ENCODE results near the gene HTT. TPM values are rescaled to one million over a fixed set of nuclear protein-coding genes. Genes with fewer than 3 reads are reported as not detected.

HTT gene
- polyA plus RNA-seq, 3 donors, result 1.8 to 27.1 (median 3.0) TPM

GRCh38 chr4:3243136-3243780, 168.8 kb downstream of the HTT start:
- DNase-seq, result no peak
- peaks cover 37 to 58% of the 10 kb centered on the region in 2 donors for H3K36me3 ChIP-seq (replicated peaks in 1 of 2; ENCODE audit: control insufficient read depth in 1 of 2, insufficient read depth in 2 of 2, low read length in 2 of 2)
- 85% methylated on average over 16 of the region's 23 CpGs for WGBS (ENCODE audit: insufficient coverage)

GRCh38 chr4:3244002-3244401, 169.5 kb downstream of the HTT start:
- H3K4me1 ChIP-seq (ENCODE audit: control insufficient read depth in 1 of 2, insufficient read depth in 2 of 2, low read length in 2 of 2), result no peaks in the 10 kb centered on the region
- Mint-ChIP-seq H3K27me3 (ENCODE audit: low read depth in 3 of 3) (no peaks in the 10 kb centered on the region), H3K9me3 (peaks cover 0 to 2% (median 0%) of the 10 kb centered on the region in 7 donors), H3K36me3 (peaks cover 39 to 47% of the 10 kb centered on the region in 2 donors), H3K27ac (peak overlapping the region in 3 of 7 donors; percentile 30 to 57 (median 56)), H3K4me3 (no peak overlapping the region), H3K4me1 (peaks cover 5% of the 10 kb centered on the region)
- no peak overlapping the region for H3K9ac ChIP-seq (ENCODE audit: insufficient read depth, low read length, poor library complexity, severe bottlenecking)
- H3K4me2 ChIP-seq (replicated peaks; ENCODE audit: extremely low read depth, low read length, poor library complexity, severe bottlenecking), result no peak overlapping the region
- H2AFZ ChIP-seq (ENCODE audit: insufficient read depth, low read depth, low read length, poor library complexity, severe bottlenecking), result no peak overlapping the region
- H3K36me3 ChIP-seq (replicated peaks in 1 of 2; ENCODE audit: control insufficient read depth in 1 of 2, insufficient read depth in 2 of 2, low read length in 2 of 2), result peaks cover 30 to 50% of the 10 kb centered on the region in 2 donors
- no peaks in the 10 kb centered on the region for H3K9me3 ChIP-seq (replicated peaks in 1 of 2; ENCODE audit: control insufficient read depth in 1 of 2, insufficient read depth in 1 of 2, low read length in 2 of 2)
- no peak overlapping the region for H3K4me3 ChIP-seq (replicated peaks in 1 of 3; ENCODE audit: low read depth in 2 of 3, low read length in 3 of 3)
- intact Hi-C loops (cut with micrococcal nuclease), result no loop called here
- H4K20me1 ChIP-seq (ENCODE audit: insufficient read depth, low read length), result no peaks in the 10 kb centered on the region
- no peak for DNase-seq
- TF ChIP-seq CTCF (IDR thresholded peaks at IDR 0.05), result no peak
- no peaks in the 10 kb centered on the region for H3K79me2 ChIP-seq (ENCODE audit: insufficient read depth, low read length)
- no peaks in the 10 kb centered on the region for H3K27me3 ChIP-seq (ENCODE audit: control insufficient read depth in 2 of 2, insufficient read depth in 2 of 2, low read length in 2 of 2)
- WGBS (ENCODE audit: insufficient coverage), result 0% methylated on average over 1 of the region's 1 CpG
- H3K27ac ChIP-seq (ENCODE audit: low read depth in 1 of 2, low read length in 2 of 2), result no peak overlapping the region

More at GRCh38 chr4:3243136-3243780, 168.8 kb downstream of the HTT start:
- Histone ChIP-seq H4K20me1 (ENCODE audit: insufficient read depth, low read length) (no peaks in the 10 kb centered on the region), H3K4me1 (ENCODE audit: control insufficient read depth in 1 of 2, insufficient read depth in 2 of 2, low read length in 2 of 2) (no peaks in the 10 kb centered on the region), H3K79me2 (ENCODE audit: insufficient read depth, low read length) (no peaks in the 10 kb centered on the region), H3K4me3 (replicated peaks in 1 of 3; ENCODE audit: low read depth in 2 of 3, low read length in 3 of 3) (no peak overlapping the region), H3K27me3 (ENCODE audit: control insufficient read depth in 2 of 2, insufficient read depth in 2 of 2, low read length in 2 of 2) (no peaks in the 10 kb centered on the region), H3K9ac (ENCODE audit: insufficient read depth, low read length, poor library complexity, severe bottlenecking) (no peak overlapping the region), H3K9me3 (replicated peaks in 1 of 2; ENCODE audit: control insufficient read depth in 1 of 2, insufficient read depth in 1 of 2, low read length in 2 of 2) (no peaks in the 10 kb centered on the region), H3K4me2 (replicated peaks; ENCODE audit: extremely low read depth, low read length, poor library complexity, severe bottlenecking) (no peak overlapping the region), H3K27ac (ENCODE audit: low read depth in 1 of 2, low read length in 2 of 2) (no peak overlapping the region), H2AFZ (ENCODE audit: insufficient read depth, low read depth, low read length, poor library complexity, severe bottlenecking) (no peak overlapping the region)
- peak overlapping the region in 3 of 7 donors; percentile 36 to 63 (median 56) for H3K27ac Mint-ChIP-seq
- H3K4me3 Mint-ChIP-seq, result no peak overlapping the region
- H3K27me3 Mint-ChIP-seq (ENCODE audit: low read depth in 3 of 3), result no peaks in the 10 kb centered on the region
- no peak for TF ChIP-seq CTCF (IDR thresholded peaks at IDR 0.05)
- H3K4me1 Mint-ChIP-seq, result peaks cover 5% of the 10 kb centered on the region
- intact Hi-C loops (cut with micrococcal nuclease), result no loop called here
- H3K9me3 Mint-ChIP-seq, result peaks cover 0 to 2% (median 0%) of the 10 kb centered on the region in 7 donors
- H3K36me3 Mint-ChIP-seq, result peaks cover 44 to 54% of the 10 kb centered on the region in 2 donors
